M059J (cell line): ENCODE data around the gene PPP4R3C. TPM values are rescaled to one million over a fixed set of nuclear protein-coding genes. Genes with fewer than 3 reads are reported as not detected.
"Not testable (repeated sequence)": the region's sequence is repeated elsewhere in the genome, so short reads cannot be mapped to it uniquely, and the experiment has no call there.

ENCODE experiments used
- DNase-seq: peaks from one replicate; pipeline ENCODE4 v3.0.0-alpha.2; 2012; ENCODE audit warnings: low read depth
- total RNA-seq: library from RNA; depleted of rRNA; stranded (reverse); fragments of >200 nt; shearing (Covaris generic); gene quantifications from 2 replicates; pipeline ENCODE4 v1.2.3, GENCODE V29; 2014; rRNA removed

The PPP4R3C gene
- total RNA-seq = 0.20 and 0.30 TPM in 2 replicates

- DNase-seq = peak; percentile 1
Observed at GRCh38 chrX:27463187-27463586, at the start of gene PPP4R3C. Gene PPP4R3C (minus strand): TSS chrX:27463341. CDS start chrX:27463296, 45 bp downstream.

DNA sequence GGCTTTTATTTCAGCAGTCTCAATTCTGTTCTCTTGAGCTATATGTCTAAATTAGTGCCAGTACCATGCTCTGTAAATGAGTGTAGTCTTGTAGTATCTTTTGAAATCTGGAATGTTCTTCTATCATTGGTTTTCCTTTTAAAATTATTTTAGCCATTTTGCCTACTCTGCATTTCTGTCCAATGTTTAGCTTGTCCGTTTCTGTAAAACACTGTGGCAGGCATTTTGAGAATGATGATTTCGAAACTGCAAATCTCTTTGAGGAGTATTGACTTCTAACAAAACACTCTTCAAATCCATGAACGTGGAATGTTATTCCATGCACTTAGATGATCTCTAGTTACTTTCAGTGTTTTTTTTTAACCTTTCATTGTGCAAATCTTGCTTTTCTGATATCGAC lies 28.3 kb upstream of the PPP4R3C start:
- DNase-seq = no peak

DNA sequence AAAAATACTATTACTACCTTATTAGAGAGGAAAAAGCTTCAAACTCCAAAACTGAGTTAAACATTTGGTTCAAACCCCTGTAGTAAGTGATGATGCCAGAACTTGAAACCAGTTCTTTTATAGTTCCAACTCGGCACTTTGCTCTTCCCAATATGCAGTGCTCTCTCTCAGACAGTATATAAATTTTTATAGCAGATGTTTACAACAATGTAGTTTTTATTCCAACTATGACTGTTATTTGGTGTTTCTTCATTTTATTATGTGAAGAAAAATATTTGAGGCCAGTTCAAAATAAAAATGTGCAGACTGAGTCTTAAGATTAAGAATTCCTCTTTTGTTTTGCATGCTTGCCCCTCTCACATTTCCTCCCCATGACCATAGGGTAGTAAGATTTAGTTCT lies 2.9 kb upstream of the PPP4R3C start:
- DNase-seq = no peak

GRCh38 chrX:27465036-27465435 lies 1.9 kb upstream of the PPP4R3C start:
- DNase-seq = no peak

GRCh38 chrX:27459129-27459528 lies 4.0 kb downstream of the PPP4R3C start:
- DNase-seq = not testable (repeated sequence)

GRCh38 chrX:27458544-27458943 lies 4.6 kb downstream of the PPP4R3C start:
- DNase-seq = not testable (repeated sequence)

GRCh38 chrX:27451324-27451723 lies 11.8 kb downstream of the PPP4R3C start:
- DNase-seq = no peak

DNA sequence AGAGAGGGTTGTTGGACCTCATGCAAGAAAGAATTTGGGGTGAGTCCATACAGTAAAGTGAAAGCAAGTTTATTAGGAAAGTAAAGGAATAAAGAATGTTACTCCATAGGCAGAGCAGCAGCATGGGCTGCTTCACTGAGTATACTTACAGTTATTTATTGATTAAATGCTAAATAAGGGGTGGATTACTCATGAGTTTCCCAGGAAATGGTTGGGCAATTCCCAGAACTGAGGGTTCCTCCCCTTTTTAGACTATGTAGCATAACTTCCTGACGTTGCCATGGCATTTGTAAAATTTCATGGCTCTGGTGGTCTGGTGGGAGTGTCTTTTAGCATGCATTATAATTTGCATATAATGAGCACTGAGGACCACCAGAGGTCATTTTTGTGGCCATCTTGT lies 16.7 kb downstream of the PPP4R3C start:
- DNase-seq = no peak

DNA sequence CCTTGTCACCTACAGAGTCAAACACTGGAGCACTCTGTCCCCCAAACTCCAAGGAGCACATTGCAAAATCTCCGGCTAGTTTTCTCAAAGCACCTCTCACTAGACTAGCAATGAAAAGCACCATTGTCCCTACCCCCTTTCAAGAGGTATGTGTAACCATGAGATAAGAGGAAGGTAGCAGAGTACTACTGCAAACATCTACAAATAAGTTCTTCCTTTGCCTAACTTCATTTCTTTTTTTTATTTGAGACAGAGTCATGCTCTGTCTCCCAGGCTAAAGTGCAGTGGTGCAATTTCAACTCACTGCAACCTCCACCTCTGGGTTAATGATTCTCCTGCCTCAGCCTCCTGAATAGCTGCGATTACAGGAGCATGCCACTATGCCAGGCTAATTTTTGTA lies 17.7 kb downstream of the PPP4R3C start:
- no peak for DNase-seq

GRCh38 chrX:27444093-27444908 lies 18.8 kb downstream of the PPP4R3C start:
- DNase-seq = peak; percentile 28

GRCh38 chrX:27442392-27442791 lies 20.7 kb downstream of the PPP4R3C start:
- DNase-seq = peak; percentile 25

DNA sequence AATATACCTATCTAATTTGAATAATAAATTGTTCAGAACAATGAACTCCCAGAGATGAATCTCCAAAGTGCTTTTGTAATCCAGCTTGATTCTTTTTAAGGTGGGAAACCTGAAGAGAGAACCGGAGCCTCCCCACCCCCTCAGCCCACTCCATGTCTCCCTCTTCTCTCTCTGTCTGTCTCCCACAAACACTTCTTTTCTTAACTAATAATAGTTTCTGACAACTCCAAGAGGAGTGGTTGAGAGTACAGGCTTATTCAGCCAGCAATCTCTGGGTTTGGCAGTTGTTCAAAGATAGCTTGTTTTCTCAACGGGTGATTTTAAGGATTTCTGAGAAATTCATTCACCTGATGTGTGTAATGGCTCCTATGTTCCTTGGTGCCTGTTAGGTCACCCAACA lies 23.4 kb downstream of the PPP4R3C start:
- DNase-seq = no peak

DNA sequence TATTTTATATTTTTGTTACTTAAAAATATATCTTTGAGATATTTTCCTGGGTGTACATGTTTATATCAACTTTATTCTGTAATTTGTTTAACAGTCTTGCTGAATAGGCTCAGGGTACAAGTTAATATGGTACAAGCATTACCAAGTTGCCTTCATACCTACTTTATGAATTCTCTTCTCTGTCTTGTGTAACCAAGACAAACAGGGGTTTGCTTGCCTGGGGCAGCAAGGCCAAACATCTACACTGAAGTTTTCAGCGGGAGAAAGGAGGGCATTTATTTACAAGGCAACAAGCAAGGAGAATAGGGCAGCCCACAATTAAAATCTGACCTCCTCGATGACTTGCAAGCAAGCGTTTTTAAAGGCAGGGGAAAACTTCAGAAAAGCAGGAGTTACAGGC lies 24.2 kb downstream of the PPP4R3C start:
- no peak for DNase-seq

- no peak for DNase-seq
Observed at GRCh38 chrX:27435031-27435430, 28.1 kb downstream of the PPP4R3C start.

Other genes starting within 250 kb of the PPP4R3C start
- gene DCAF8L2, start 127.0 kb upstream of the PPP4R3C start, total RNA-seq = 0.17 and 2.1 TPM in 2 replicates